Endometrium (tissue), 2 donors: ENCODE measurements around the gene NFATC1.
"Not testable (repeated sequence)": the region's sequence is repeated elsewhere in the genome, so short reads cannot be mapped to it uniquely, and the experiment has no call there.

Source experiments
- FAIRE-seq: peaks from 2 replicates; lab custom pipeline; 2012; peaks lifted over from hg19 to GRCh38; lab: Jason Lieb, UNC
- donor health status: control.
- donor health status: control.

The NFATC1 gene

DNA sequence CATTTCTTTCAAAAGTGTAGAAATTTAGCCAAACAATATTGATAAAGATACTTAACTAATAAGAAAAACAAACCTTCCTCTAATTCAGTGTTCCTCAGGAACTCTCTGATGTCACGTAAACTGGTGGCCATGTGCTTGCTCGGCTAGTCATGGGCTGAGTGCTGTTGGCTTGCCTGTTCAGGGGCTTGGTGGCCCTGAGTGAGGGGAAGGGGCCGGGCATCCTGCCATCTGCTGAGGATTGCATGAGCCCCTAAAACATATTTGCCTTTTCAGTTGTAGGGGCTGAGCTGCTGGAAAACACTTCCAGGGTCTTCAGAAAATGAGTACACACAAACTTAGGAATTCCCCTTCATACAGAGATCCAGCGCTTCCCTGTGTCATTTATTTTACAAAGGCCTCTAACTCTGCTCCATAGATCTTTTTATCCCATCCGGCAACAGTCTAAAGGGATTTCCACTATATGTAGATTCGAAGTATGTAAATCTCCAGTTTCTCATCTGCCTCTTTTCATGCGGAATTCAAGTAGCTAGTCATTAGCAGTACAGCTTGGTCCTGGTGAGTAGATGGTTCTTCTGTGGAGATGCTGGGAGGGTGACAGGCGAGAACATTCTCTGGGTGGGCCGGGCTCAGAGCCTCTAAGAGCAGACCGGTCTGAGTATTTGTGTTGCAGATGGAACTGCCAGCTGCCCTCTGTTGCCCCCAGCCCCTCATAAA is 20.1 kb upstream of the NFATC1 start:
- no peak for FAIRE-seq

DNA sequence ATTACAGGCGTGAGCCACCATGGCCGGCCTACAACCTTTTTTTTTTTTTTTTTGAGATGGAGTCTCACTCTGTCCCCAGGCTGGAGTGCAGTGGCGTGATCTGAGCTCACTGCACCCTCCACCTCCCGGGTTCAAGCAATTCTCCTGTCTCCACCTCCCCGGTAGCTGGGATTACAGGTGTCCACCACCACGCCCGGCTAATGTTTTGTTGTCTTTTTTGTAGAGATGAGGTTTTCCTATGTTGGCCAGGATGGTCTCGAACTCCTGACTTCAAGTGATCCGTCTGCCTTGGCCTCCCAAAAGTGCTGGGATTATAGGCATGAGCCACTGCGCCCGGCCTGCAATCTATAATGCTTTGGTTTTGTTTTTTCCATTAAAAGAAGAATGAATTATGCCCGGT is 19.1 kb upstream of the NFATC1 start:
- not testable (repeated sequence) for FAIRE-seq

DNA sequence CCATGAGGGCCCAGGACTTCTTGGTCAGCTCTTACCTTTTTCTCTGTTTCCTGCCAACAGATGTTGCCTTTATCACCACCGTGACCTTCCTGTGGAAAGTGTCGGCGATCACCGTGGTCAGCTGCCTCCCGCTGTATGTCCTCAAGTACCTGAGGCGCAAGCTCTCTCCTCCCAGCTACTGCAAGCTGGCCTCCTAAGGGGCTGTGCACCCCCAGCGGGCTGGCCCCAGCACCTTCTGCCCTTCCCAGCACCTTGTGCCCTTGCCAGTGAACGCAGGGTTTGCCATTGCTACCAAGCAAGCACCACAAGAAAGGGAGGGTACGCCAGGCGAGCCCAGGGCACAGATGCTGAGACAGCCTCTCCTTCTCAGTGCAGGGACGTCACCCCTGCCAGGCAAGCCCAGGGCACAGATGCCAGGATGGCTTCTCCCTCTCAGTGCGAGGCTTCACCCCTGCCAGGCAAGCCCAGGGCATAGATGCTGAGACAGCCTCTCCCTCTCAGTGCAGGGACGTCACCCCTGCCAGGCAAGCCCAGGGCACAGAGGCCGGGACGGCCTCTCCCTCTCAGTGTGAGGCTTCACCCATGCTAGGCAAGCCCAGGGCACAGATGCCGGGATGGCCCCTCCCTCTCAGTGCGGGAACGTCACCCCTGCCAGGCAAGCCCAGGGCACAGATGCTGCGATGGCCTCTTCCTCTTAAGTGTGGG is 18.4 kb upstream of the NFATC1 start:
- FAIRE-seq = no peak

DNA sequence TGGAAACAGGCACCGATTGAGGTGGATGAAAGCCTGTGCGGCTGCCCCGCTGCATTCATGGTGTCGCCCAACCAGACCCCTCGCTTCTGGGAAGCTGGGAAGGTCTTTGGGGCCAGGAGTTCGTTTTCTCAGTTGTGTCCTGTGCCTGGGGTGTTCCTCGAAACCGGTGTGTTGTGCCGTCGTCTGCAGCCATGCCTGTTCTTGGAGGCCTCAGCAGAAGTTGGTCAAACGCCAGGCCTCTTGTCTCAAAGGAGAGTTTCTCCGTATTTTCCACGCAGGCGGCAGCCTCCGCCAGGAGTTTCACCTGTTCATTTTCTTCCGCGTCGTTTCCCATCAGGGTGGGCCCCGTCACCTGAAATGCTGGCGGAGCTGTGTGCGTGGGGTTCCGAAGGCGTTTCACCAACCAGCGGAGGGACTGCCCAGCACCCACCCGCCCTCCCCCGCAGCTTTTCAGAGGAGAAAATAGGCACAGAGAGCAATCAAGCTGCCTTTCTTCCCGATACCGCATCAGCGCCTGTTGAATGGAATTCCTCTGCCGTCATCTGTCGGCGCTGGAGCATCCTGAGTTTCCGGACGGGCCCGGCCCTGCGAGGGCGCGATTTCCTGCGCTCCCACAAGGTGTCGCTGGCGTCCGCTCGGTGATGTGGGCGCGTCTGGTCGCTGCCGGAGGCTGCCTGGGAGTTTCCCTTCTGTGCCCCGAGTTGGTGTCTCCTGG is 17.0 kb upstream of the NFATC1 start:
- FAIRE-seq = no peak

DNA sequence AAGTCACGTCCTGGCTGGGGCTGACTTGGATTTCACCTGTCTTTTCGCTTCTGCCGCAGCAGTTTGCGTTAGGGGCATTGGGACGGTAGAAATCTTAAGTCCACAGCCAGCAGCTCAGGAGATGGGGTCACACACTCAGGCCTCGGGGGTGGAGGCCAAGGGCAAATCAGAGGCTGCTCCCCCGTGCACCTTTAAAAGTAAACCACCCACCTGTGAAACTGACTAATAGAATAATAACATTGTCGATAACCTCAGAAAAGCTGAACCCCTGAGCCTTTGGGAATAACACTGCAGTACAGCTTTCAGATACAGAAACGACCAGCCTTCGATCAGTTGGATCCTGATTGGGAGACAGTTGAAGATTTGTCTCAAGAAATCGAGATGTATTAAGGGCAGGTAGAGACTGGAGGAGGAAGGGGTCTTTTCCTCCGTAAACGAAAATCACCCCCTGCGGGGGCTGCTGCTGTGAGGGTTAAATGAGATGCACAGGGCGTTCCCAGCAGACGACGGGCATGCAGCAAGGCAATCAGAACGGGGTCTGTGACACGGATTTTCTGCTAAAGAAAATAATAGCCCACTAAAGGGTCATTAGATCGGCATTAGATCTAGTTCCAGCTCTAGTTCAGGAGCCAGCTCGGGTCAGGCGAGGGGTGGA is 16.4 kb upstream of the NFATC1 start:
- FAIRE-seq = no peak

DNA sequence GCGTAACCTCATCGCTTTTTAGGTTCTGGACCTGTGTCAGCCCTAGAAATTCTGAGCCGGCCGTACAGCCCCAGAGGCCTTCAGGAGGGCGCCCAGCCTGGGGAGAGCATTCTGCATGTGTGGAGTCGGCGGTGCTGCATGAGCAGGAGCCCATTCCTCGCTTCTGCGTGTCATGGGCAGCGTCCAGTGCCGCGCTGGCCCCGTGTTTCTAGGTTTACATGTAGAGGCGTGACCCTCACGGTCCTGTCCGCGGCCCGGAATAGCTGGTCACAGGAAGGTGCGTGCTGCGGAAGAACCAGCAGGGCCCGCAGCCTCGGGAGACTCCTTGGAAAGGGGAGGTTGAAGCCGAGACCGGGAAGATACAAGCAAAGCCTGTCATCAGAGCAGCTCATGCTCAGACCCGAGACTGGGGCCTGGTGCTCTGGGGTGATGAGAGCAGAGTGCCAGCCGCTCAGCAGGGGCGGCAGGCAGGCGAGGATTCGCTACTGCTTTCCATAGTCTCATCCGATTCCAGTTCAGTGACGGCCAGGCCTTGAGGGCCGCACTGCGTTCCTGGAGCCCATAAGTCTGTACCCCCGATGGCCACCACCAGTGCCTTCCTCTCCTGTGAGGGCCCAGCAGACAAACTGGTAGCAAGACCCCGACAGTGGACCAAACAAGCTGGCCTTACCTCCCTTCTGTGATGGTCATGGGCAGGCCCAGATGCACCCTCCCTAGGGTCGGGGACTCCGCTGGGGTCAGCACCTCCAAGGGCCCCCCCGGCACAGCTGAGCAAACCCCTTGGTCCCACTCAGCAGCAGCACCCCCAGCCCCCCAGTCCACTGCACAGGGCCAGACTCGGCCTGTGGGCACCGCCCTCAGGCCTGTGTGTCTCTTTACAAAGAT is 15.6 kb upstream of the NFATC1 start:
- no peak for FAIRE-seq

DNA sequence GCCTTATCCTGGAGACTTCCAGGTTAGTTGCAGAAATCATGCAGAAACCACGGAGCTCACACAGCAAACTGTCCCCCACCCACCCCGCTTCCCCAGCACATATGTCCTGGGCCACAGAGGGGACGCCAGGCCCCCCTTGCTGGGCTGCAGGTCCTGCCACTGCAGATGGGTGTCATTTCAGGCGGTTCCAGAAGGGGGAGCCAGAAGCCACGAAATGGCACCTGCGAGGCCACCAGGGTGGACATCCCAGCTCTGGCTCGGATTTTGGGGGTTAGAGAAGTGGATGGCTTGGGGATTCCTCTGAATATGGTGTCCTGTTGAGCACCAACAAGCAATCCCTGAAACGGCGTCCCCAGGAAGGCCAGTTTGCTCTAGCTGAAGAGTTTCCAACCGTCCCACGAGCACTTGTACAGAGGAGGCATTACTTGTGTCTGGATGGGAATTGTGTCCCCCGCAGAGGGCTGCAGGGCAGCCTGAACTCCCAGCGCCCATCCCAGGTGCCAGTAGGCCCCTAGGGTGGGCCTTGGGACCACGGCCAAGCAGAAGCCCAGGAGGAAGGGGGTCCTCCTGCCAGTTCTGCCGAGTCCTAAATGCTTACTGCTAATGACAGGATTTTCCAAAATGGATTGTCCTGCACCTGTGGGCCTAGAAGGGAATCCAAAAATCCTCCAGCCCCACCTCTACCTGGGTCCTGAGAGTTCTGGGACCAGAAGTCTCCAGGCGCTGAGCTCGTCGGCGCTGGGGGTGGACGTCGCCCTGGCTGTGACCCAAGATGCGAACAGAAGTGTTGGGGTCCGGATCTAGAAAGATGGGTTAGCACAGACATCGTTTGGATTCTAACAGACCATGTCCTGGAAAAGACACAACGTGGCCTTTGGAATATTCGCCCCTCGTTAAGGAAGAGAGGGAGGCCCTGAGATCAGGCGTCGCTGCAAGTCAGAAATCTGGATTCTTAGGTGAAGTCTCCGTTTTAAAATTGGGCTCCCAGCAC is 14.6 kb upstream of the NFATC1 start:
- no peak for FAIRE-seq

DNA sequence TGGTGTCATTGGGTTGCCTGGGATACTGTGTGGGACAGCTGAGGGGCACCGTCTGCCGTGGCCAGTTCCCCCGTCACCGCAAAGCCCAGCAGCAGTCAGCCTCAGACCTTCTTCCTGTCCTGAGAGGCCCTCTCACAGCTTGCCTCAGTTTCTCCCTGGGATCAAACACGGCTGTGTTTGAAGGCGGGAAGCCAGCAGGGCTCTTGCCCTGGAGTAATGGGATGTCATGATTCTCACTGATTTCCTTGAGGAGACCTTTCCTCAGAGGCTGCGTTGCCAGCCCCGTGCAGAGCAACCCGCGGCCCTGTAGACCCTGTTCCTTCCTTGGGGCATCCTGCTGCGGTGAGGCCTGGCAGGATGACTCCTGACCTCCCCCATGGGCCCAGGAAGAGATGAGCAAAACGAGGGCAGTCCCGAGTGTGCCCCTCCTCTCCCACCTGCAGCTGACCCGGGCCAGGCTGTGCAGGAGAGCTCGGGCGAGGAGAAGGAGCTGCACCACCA is 13.9 kb upstream of the NFATC1 start:
- no peak for FAIRE-seq

DNA sequence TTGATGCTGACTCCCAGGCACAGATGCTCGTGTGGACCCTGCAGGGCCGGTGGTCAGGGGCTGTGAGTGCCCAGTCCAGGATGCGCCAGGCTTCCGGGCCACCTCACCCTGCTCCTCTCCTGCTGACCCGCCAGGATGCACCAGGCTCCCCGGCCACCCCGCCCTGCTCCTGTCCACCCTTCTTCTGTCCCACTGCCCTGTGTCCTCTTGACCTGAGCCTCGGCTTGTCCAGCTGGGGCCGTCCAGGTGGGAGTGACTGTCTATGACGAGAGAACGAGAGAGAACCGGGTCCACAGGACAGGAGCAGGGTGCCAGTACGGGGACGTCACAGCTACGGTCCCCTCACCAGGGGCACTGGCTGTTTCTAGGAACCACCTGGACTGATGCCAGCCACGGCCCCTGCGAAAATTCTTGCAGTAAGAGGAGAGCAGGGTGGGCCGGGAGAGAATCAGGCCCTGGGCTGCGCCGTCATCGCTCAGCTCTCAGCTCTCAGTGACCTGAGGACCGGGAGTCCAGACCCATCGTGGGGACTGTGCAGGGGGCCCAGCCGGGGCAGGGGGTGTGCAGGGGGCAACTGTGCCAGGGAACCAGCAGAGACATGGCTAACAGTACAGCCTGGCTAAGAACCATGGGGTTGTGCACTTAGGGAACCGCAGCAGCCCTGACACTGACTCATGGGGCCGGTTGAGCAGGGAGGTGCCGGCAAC is 12.9 kb upstream of the NFATC1 start:
- FAIRE-seq = no peak

DNA sequence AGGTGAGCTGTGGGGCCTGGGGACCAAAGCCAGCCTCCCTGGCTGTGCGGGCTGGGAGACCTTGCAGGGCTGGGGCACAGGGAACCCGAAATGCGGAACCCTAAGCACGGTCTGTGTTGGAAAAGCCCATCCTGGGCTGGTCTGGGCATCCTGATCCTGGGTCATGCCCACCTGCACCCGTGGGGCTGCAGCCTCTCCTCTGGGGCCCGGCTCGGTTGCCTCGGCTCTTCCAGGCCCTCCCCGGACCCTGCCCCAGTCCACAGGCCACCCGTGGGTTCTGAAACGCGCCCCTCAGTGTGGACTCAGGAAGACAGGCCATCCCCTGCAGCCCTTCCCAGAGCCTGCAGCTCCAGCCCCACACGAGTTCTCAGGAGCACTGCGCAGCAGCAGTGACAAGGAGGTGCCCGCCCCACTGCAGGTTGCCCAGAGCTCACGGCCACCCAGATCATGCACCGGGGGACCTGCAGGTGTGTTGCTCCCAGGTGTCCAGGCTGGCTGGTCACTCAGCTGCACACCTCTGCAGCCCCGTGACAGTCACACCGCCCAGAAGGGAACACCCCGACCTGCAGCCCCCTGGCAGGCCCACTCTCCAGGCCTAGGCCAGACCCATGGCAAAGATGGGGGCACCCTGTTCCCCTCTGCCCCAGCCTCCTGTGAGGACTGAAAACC is 12.2 kb upstream of the NFATC1 start:
- FAIRE-seq = no peak

DNA sequence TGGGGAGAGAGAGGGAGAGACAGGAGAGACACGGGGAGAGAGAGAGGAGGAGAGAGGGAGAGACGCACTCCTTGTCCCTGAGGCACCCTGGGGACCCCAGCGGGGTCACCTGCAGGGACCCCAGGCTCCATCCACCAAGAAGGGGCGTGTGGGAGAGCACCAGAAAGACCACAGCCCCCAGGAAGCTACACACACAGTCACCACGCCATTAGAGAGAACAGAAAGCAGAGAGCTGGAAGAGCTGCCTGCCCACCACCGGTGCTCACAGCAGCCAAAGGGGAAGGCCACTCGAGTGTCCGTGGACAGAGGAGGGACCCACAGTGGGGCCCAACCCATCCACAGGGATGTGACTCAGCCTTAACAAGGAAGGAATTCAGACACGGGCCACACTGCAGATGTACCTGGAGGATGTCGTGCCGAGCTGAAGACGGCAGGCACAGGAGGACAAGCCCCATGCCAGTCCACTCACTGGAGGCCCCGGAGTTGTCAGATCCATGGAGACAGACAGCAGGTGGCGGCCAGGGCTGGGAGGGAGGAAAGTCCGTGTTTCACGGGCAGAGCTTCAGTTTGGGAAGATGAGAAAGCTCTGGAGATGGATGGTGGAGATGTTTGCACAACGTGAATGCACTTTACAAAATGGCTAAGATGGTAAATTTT is 11.5 kb upstream of the NFATC1 start:
- FAIRE-seq = no peak

DNA sequence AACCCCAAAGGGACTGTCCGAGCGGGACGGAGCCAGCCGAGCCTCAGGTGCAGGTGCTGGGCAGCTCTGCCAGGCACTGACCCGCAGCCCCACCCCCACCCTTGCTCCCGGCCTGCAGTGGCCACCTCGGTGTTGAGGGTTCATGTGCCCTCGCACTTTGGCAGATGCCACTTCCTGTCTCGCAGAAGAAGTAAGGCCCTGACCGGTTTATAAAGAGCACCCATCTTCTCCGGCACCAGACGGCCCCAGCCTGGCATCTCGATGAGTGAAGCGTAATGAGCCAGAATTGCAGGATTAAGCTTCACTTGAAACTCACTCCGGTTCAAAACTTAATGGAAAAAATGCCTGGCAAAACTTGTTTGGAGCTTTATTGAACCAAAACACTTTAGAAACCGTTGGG is 10.9 kb upstream of the NFATC1 start:
- no peak for FAIRE-seq

DNA sequence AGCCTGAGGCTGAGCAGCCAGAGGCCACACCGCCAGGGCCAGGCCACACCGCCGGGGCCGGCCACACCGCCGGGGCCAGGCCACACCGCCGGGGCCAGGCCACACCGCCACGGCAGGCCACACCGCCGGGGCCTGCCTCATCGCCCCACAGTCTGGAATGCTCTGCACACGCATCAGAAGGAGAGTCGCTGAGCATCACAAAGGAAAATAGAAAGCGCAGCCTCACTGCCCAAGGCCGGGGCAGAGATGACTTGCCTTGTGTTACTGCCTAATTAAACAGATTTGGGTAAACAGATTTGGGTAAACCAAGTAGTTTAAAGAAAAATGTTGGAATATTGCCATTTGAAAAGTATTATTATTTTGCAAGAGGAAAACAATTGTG is 10.4 kb upstream of the NFATC1 start:
- no peak for FAIRE-seq

DNA sequence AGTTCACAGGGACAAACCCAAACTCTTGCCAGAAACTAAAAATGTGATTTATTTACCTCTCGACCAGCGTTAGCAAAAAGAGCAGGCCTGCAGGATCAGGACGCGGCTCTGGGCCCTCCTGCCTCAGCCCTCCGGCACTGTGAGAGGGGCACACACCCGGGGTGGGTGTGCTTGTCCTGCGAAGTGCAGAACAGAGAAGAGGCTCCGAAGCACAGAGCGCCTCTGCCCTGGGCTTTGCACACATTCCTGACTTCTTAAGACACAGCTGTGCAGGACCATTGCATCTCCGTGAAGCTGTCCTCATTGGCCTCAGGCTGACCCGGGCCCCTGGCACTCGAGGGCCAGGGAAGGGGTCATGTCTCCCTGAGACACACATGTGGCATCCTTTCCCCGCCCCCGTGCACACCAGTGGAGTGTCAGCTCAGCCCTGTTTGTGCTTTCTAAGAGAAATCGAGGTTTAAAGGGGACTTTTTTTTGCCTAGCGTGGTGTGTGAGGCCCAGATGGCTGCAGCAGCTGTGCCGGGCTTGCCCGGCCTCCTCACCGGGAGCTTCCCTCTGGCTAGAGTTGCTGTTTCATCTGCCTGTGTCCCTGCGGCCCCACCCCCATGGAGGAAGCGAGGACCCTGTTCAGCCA is 9.9 kb upstream of the NFATC1 start:
- FAIRE-seq = no peak

DNA sequence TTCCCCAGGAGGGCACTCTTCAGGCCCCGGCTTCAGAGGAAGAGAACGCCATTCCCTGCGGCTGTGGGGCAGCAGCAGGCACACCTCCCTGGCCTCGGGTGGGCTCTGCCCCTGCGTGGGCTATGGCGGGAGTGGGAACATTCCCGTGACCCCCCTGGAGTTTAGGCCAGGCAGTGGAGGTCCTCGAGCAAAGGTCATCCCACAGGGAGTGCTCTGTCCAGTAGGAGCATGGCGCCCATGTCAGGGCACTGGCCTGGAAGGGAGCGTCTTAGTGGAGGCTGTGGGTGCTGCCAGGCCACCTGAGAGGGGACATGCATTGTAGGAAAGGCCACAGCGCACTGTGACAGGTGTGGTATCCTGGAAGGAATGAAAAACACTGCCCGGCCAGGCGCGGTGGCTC is 9.2 kb upstream of the NFATC1 start:
- no peak for FAIRE-seq

DNA sequence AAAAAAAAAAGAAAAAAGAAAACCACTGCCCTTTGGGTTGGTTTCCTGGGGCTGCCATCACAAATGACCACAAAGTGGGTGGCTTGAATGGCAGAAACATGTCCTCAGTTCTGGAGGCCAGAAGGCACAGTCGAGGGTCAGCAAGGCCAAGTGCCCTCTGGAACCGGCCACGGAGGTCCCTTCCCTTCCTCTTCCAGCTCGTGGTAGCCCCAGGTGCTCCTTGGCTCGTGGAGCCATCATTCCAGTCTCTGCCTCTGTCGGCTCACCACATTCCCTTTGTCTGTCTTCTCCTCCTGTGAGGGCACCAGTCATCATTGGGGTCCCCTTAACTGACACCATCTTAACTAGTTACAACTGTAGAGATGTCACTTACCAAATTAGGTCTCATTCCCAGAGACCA is 8.5 kb upstream of the NFATC1 start:
- FAIRE-seq = no peak

DNA sequence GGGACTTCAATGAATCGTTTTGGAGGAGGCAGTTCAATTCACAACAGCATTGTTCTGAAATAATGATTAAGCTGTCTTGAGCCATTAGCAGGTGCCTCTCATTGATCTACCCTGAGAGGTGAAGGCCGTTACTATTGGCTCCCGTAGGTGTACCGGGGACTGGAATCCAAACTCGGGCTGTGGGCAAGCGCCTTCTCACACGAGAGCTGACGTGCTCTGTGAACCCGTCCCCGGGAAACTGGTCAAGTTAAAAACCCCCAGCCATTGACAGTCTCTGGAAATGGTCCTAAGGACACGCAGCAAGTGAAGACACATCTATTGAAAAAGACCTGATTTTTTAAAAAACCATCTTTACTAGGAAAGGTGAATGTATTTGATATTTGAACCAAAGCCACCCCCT is 8.1 kb upstream of the NFATC1 start:
- no peak for FAIRE-seq

DNA sequence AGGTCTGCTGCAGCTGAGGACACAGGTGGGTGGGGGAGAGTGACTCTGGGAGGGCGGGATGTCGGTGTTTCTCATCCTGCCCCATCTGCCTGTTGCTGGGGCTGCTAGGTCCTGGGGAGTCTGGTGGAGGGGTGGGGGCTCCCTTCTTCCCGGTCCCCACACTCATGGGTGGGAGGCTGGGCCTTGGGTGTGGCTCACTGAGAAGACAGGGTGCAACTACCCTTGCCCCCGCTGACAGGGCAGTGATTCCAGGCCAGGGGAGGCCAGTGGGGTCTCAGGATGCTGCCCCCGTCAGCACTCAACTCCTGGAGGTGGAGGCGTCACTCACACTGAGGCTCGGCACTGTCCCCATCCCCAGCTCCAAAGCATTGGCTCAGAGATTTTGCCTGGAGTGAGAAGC is 7.7 kb upstream of the NFATC1 start:
- FAIRE-seq = no peak
